ENCODE results near the gene CNTNAP5.

Gene CNTNAP5

GRCh38 chr2:124162256-124162655 lies 137.2 kb downstream of the CNTNAP5 start:
- DNase-seq: no peak

DNA sequence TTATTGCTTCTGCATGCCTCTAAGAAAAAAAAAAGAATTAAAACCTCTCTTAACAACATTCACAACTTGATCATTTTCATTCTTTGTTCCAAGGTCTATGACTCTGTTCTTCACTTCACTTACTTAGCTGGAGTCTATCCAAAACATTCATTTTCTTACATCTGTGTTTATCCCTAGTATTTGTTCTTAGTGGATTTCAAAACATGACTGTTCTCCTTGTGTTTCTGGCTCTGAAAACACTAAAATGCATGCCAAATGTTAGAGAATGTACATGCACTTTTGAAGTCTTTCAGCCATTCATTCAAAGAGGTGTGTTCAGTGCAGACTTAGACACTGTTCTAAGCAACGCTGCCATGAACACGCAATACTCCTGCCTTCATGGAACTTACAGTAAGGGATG lies 138.8 kb downstream of the CNTNAP5 start:
- no peak for DNase-seq

DNA sequence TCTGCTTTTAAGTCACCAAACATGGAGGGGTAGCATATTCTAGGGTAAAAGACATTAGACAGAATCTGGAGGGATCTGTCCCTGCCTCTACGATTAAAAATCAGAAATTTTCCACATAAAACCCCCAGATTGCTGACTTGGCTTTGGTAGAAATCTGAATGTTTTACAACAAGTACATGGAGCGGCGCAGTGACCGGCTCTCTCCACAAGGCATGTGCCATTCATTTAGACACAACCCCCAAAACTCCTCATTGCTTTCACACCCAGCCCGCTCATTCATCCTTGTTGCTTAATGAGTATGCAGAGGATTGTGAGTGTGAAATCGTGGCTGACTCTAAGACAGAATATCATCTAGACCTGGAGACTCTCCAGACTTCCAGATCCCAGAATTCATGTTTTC lies 140.6 kb downstream of the CNTNAP5 start:
- DNase-seq: no peak

DNA sequence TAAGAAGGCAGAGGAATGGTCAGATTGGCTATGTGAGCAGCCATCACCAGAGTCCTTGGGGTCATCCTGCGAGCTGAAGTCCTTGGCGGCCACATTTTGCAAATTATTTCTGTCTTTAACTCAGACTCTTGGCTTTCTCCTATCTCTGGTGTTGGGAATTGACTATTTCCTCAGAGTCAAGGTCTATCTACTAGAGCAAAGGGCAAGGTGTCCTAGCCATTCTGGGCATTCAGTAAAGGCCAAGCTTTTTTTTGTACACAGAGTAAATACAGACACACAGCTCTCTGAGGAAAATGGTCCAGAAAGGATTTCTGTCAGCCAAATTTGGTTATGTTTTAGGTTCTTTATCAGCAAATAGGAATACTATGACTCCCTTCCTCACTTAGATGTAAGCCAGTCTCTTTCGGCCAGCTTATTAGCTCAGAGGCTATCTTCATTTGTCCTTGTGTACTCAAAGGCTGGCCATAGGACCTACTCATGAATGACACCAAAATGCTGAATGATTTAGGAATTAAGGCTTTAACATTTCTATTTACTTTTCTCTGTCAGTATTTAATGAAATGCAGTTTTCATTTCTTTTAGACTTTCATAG lies 146.5 kb downstream of the CNTNAP5 start:
- DNase-seq: no peak

DNA sequence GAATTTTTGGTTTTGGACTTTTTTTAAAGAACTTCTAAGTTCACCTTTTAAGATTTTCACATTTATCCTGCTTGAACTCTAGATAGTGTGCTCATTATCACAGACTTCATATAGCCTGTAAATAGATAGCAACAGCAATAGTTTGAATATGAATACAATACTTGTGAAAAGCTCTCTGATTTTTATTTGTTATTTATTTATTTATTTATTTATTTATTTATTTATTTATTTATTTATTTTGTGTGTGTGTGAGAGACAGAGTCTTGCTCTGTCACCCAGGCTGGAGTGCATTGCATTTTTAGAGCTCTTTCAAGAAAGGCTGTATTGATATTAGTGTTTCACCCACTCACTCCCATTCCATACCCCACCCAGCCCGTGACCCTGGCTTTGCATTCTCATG lies 153.6 kb downstream of the CNTNAP5 start:
- no peak for DNase-seq

- DNase-seq: no peak
These were observed 155.5 kb downstream of the CNTNAP5 start for GRCh38 chr2:124180635-124181034.

DNA sequence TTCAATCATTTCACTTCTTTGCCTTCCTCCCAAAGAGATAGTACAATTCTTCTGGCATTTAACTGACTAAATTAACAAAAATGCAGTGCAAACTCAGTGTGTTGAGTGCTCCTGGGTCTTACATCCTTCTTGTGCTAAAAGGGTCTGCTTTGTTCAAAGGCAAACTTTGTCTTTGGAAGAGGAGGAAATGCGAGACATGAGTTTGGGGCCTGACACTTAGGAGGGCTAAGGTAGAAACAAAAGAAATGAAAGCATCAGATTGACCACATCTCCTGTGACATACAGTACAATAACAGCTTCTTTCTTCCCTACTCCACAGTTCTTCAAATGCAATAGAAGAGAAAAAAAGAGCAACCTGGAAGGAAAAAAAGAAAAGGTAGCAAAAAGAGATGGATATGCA lies 161.7 kb downstream of the CNTNAP5 start:
- DNase-seq: no peak

- no peak for DNase-seq
These were observed 162.9 kb downstream of the CNTNAP5 start for GRCh38 chr2:124187948-124188347.

DNA sequence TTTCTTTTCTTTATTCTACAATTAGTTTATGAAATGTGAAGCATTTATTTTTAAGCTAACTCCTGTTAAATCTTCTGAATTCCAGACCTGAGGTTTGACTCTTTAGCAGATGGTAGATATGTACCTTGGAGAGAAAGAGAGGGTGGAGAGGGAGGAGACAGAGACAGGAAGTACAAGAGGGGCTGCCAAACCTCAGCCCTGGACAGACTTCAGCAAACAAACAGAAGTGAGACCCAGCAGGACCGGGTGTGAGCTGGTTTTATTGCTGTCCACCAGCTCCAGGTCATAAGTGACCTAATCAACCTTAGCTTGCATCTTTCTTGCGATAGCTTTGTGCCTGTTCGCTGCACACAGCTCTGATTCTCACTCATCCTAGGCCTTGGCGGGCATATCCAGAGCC lies 168.6 kb downstream of the CNTNAP5 start:
- DNase-seq: no peak

DNA sequence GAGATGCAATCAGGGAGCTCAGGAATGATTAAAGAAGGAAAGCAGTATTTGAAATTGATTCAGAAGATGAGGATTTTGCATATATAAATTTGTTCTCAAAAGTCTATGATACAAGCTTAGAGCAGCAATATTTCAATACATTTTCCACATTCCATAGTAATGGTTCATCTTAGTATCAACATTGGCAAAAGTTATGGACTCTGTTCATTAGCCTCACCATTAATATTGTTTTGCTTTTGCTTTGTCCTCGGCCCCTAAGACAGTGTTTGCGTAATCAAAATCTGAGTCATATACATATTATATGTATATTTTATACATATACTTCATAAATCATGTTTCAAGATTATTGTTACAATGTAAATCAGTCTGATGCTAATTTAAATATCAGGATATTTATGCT lies 176.6 kb downstream of the CNTNAP5 start:
- no peak for DNase-seq

DNA sequence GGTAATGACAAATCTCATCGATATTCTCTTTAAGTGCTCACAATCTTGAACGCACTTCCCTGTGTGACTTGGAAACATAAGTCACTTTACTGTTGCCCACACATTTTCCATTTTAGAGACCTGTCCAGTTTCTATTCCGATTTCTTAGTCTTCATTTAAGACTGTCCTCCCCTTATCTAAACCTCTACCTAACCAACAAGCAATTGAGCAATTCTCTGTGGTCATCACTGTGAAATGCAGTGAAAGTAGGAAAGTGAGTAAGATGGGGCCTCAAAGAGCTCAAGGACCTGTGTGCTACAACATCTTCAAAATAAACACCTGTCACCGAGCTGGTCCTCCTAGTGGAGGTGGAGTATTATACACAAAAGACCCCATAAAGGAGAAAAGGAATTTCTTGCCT lies 184.4 kb downstream of the CNTNAP5 start:
- no peak for DNase-seq

- no peak for DNase-seq
These were observed 186.4 kb downstream of the CNTNAP5 start for GRCh38 chr2:124211461-124211860.

GRCh38 chr2:124213977-124214587 lies 189.0 kb downstream of the CNTNAP5 start:
- DNase-seq: no peak

DNA sequence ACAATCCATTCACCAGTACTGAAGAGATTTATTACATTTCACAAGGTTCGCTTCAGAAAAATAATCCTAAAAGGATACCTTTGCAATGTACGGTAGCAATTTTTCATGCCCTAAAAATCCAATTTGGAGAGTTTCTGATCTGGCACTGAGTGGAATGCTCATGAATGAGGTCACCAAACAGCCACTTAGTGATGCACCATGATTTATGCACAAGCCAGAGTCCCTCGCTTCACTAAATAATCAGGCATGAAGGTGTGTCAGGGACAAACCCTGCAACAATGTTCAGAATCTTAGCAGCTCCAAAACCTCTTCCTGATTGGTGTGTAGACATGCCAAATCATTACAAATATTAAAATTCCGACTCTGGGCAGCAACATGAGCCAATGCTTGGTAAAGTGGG lies 221.1 kb downstream of the CNTNAP5 start:
- no peak for DNase-seq

DNA sequence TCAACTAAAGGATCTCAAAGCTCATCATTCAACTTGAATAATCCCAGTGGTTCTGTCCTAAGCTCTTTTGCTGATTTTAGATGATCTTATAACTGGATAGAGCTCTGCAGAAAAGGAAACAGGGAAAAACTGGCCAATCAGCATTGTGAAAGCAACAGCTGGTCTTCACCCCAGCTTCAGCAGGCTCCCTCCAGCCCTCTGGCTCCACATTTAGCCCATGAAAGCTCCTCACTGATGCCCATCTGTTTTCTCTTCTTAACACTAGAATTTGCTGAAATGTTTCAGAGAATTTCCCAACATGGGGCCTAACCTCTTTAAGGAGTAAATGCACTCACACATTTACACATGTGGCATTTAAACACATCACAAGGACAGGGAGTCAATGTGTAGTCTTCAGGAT lies 223.3 kb downstream of the CNTNAP5 start:
- DNase-seq: no peak

GRCh38 chr2:124250433-124250832 lies 225.3 kb downstream of the CNTNAP5 start:
- no peak for DNase-seq

- DNase-seq: no peak
These were observed 229.5 kb downstream of the CNTNAP5 start for GRCh38 chr2:124254621-124255020.

- DNase-seq: no peak
These were observed 232.0 kb downstream of the CNTNAP5 start for GRCh38 chr2:124257120-124257519.

- DNase-seq: no peak
These were observed 233.2 kb downstream of the CNTNAP5 start for GRCh38 chr2:124258140-124258880.

DNA sequence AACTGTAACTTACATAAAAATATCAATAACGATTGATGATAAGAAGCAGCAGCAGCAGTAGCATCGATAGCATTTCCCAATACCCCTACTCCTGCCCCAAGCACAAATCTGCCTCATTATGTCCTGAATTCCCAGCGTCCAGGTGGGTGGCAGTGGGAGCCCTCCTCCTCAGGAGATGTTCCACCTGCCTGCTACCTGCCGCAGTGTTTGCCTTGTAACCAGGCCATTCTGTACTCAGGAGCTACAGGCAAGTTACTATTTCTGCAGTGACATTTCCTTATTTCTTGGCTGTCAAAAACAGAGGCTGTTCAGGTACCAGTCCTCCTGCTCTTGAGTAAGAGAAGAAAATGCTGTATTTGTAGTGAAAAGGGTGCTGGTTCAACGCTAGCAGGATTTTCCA lies 236.4 kb downstream of the CNTNAP5 start:
- no peak for DNase-seq

DNA sequence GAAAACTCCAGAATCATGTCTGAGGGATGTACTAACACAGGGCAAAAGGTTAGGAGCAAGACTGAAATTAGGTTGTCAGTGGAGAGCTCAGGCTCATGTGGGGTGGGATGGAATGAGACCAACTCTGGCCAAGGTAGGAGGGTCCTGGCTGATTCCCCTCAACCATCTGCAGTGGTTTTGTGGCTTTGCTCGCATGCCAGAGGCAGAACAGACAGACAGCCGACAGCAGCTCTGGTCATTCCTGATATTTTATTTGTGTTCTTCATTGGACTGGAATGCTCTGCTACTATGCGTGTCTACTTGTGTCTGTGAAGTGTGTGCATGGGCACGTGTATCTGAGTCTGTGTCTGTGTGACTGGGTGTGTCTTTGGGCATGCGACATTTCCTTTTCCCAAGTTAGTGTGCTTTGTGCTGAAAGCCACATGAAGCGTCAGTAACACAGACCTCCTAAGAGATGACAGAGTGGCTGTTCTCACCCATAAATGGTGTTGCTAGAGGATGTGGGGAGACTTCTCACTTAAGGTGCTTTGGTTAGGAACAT lies 239.5 kb downstream of the CNTNAP5 start:
- no peak for DNase-seq

GRCh38 chr2:124267794-124268193 lies 242.7 kb downstream of the CNTNAP5 start:
- no peak for DNase-seq

DNA sequence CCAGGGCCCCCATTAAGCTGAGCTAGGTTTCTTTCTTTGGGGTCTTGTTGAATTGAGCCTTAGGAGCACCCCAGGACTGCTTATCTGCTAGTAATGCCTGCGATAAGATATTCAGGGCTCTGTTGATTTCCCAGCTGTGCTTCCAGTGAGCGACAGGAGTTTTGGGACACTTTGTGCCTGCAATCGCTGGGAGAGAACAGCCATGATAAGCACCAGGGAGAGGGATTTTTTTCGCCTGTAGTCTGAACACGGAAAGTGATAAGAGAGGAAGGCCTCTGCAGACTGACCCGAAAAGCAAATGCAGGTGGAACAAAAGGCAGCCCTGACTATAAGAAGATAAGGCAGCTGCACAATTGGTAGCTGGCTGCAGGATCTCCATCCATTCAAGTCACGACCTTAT lies 244.3 kb downstream of the CNTNAP5 start:
- DNase-seq: no peak

DNA sequence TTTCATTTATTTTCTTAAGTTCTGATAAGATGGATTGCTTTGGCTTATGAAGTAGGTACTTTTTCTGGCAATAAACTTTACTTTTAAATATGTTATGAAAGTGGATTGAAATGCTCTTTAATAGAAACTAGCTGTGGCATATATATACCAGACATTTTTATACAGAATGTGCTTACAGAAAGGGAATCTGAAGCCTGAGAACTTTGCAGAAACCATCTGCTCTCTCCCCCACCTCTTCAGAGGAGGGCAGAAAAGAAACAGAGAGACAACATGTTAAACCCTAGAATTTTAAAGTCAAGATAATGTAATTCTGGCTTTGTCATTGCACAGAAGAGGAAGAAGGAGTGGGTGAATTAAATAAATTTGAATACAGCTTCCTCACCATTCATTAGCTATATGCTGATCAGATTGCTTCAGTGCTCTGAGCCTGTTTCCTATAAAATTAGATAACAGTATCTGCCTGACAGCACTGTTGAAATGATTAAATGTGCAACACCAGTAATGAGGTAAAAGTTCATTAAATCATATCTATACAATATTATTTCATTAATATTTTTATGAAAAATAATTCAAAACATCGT lies 247.3 kb downstream of the CNTNAP5 start:
- no peak for DNase-seq

All from NK-92 treated with Interleukin-12 subunit alpha and Interleukin-12 subunit beta, amount 100 ng/mL, for 24 hours (cell line).